ENCODE results near the gene BCL6.

Gene BCL6

DNA sequence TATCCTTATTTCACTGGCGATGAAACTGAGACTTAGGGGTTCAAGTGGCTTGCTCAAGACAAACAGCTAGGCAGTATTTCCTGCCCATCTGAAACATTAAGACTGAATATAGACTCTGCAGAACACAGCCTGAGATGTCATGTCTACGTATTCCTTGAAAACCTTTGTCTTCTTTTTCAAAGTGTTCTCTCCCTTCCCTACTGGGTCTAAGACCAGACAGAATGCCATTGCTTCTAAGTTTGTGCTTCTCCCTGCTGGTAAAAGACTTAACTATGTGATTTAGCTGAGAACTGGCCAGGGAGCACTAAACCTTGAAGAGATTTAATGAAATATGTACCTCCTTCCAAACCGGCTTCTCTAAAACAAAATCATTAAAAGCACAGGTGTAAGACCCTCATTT, 9.9 kb downstream of the BCL6 start:
- no peak for DNase-seq (ENCODE audit: low read depth in 1 of 2, low spot score in 1 of 2)
- in situ Hi-C loops (cut with HindIII; ENCODE audit: low pct_unique_long_range_greater_than_20kb, low sequenced_read_pairs), result loop anchor here (25.0 kb wide), 3 partner anchors 302 to 1202 kb away; no protein-coding TSS in a partner anchor
- no peak for TF ChIP-seq JUND (IDR thresholded peaks at IDR 0.05; ENCODE audit: low read depth)

DNA sequence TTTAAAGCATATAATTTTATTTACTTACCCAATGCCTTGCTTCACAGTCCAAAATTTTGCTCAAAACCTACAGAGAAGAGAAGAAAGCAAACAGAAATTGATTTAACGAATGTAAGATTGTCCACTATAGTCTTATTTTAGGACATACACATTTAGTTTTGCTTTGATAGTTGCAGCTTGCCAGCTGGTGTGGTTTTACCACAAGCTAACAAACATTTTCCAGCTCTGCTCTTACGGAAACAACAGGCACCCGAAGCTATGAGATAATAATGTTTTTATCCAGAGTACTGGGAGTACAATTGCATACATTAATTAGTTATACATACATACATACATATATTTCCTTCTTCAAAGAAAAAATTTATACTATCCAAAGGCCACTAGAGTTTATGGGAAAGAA, 10.4 kb downstream of the BCL6 start:
- in situ Hi-C loops (cut with HindIII; ENCODE audit: low pct_unique_long_range_greater_than_20kb, low sequenced_read_pairs), result loop anchor here (25.0 kb wide), 3 partner anchors 302 to 1202 kb away; no protein-coding TSS in a partner anchor
- TF ChIP-seq JUND (IDR thresholded peaks at IDR 0.05; ENCODE audit: low read depth), result no peak
- DNase-seq (ENCODE audit: low read depth in 1 of 2, low spot score in 1 of 2), result no peak

GRCh38 chr3:187733371-187733770, 11.9 kb downstream of the BCL6 start:
- TF ChIP-seq JUND (IDR thresholded peaks at IDR 0.05; ENCODE audit: low read depth), result no peak
- no peak for DNase-seq (ENCODE audit: low read depth in 1 of 2, low spot score in 1 of 2)
- in situ Hi-C loops (cut with HindIII; ENCODE audit: low pct_unique_long_range_greater_than_20kb, low sequenced_read_pairs), result loop anchor here (25.0 kb wide), 3 partner anchors 304 to 1204 kb away; no protein-coding TSS in a partner anchor

GRCh38 chr3:187729598-187729997, 15.7 kb downstream of the BCL6 start:
- no peak for TF ChIP-seq JUND (IDR thresholded peaks at IDR 0.05; ENCODE audit: low read depth)
- DNase-seq (ENCODE audit: low read depth in 1 of 2, low spot score in 1 of 2), result no peak
- in situ Hi-C loops (cut with HindIII; ENCODE audit: low pct_unique_long_range_greater_than_20kb, low sequenced_read_pairs), result loop anchor here (25.0 kb wide), 3 partner anchors 308 to 1208 kb away; no protein-coding TSS in a partner anchor

GRCh38 chr3:187728940-187729583, 16.2 kb downstream of the BCL6 start:
- DNase-seq (ENCODE audit: low read depth in 1 of 2, low spot score in 1 of 2), result no peak
- no peak for TF ChIP-seq JUND (IDR thresholded peaks at IDR 0.05; ENCODE audit: low read depth)
- in situ Hi-C loops (cut with HindIII; ENCODE audit: low pct_unique_long_range_greater_than_20kb, low sequenced_read_pairs), result loop anchor here (25.0 kb wide), 3 partner anchors 308 to 1208 kb away; no protein-coding TSS in a partner anchor

DNA sequence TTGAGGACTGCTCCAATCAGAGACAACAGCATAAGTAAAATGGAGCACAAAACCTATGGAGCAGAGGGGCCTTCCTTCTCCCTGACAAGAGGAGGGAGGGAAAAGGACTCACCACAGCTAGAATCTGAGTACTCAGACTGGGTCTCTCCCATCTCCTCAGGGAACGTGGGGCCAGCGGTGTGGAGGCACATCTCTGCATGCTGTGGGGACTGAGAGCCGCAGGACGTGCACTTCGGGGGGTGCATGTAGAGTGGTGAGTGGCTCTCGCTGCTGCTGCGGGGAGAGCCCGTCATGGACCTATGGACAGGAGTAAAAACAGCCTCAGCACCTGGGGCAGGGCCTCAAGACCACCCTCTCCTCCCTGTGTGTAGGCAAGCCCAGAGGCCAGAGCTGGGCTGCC, 17.0 kb downstream of the BCL6 start:
- in situ Hi-C loops (cut with HindIII; ENCODE audit: low pct_unique_long_range_greater_than_20kb, low sequenced_read_pairs), result loop anchor here (25.0 kb wide), 3 partner anchors 309 to 1209 kb away; no protein-coding TSS in a partner anchor
- no peak for DNase-seq (ENCODE audit: low read depth in 1 of 2, low spot score in 1 of 2)
- TF ChIP-seq JUND (IDR thresholded peaks at IDR 0.05; ENCODE audit: low read depth), result no peak

DNA sequence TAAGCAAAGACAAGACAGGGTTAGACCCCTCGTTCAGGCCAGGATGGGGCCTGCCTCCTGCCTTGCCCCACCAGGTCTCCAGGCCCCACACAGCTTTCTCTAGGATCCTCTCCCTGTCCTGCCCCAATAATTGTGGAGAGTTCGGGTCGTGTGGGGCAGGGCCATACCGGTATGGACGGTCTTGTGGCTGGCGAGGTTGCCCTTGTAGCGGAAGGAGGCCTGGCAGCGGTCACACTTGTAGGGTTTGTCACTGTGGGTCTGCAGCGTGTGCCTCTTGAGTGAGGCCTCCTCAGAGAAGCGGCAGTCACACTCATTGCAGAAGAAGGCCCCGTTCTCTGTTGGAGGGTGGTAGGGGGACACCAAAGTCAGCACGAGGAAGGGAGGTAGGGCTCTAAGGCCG, 18.7 kb downstream of the BCL6 start:
- TF ChIP-seq JUND (IDR thresholded peaks at IDR 0.05; ENCODE audit: low read depth), result no peak
- in situ Hi-C loops (cut with HindIII; ENCODE audit: low pct_unique_long_range_greater_than_20kb, low sequenced_read_pairs), result loop anchor here (25.0 kb wide), 3 partner anchors 311 to 1211 kb away; no protein-coding TSS in a partner anchor
- no peak for DNase-seq (ENCODE audit: low read depth in 1 of 2, low spot score in 1 of 2)

- in situ Hi-C loops (cut with HindIII; ENCODE audit: low pct_unique_long_range_greater_than_20kb, low sequenced_read_pairs), result loop anchor here (25.0 kb wide), 3 partner anchors 311 to 1211 kb away; no protein-coding TSS in a partner anchor
- no peak for DNase-seq (ENCODE audit: low read depth in 1 of 2, low spot score in 1 of 2)
- TF ChIP-seq JUND (IDR thresholded peaks at IDR 0.05; ENCODE audit: low read depth), result no peak
These were observed 19.5 kb downstream of the BCL6 start for GRCh38 chr3:187725653-187726370.

DNA sequence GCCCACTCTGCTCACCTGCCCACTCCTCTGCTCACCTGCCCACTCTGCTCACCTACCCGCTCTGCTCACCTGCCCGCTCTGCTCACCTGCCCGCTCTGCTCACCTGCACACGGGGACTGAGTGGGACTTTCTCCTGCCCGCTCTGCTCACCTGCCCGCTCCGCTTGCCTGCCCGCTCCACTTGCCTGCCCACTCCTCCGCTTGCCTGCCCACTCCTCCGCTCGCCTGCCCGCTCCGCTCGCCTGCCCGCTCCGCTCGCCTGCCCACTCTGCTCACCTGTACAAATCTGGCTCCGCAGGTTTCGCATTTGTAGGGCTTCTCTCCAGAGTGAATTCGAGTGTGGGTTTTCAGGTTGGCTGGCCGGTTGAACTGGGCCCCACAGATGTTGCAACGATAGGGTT, 20.0 kb downstream of the BCL6 start:
- in situ Hi-C loops (cut with HindIII; ENCODE audit: low pct_unique_long_range_greater_than_20kb, low sequenced_read_pairs), result loop anchor here (25.0 kb wide), 3 partner anchors 312 to 1212 kb away; no protein-coding TSS in a partner anchor
- DNase-seq (ENCODE audit: low read depth in 1 of 2, low spot score in 1 of 2), result no peak
- TF ChIP-seq JUND (IDR thresholded peaks at IDR 0.05; ENCODE audit: low read depth), result no peak

DNA sequence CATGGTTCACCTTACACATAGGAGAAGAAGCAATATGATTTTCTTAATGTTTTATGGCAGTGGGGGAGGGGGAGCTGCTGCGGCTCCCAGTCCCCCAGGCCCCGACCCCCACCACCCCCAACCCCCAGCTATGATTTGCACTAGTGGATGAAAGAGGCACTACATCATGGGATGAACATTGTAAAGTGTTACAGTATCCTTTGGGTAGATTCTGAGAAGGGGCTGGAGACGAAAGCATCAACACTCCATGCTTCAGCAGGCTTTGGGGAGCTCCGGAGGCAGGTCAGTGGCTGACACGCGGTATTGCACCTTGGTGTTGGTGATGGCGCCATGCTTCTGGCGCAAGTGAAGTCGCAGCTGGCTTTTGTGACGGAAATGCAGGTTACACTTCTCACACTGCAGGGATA, 23.1 kb downstream of the BCL6 start:
- no peak for DNase-seq (ENCODE audit: low read depth in 1 of 2, low spot score in 1 of 2)
- in situ Hi-C loops (cut with HindIII; ENCODE audit: low pct_unique_long_range_greater_than_20kb, low sequenced_read_pairs), result no loop called here
- TF ChIP-seq JUND (IDR thresholded peaks at IDR 0.05; ENCODE audit: low read depth), result no peak

DNA sequence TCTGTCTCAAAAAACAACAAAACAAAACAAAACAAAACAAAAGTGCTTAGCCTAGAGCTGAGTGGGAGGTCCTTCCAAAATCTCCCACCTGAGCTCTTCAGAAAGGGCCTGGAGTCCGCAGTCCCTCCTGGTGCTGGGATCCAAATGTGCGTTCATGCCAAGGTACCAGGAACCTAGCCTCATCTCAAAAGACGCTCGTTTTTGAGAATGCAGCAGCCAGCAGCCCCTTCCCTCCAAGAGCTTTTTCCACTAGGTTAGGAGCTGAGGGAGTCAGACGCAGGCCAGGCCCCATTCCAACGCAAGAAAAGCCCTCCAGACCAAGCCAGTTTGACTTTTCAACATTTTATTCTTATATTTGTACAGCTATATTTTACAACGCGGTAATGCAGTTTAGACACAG, 24.2 kb downstream of the BCL6 start:
- TF ChIP-seq JUND (IDR thresholded peaks at IDR 0.05; ENCODE audit: low read depth), result no peak
- no peak for DNase-seq (ENCODE audit: low read depth in 1 of 2, low spot score in 1 of 2)
- in situ Hi-C loops (cut with HindIII; ENCODE audit: low pct_unique_long_range_greater_than_20kb, low sequenced_read_pairs), result no loop called here

DNA sequence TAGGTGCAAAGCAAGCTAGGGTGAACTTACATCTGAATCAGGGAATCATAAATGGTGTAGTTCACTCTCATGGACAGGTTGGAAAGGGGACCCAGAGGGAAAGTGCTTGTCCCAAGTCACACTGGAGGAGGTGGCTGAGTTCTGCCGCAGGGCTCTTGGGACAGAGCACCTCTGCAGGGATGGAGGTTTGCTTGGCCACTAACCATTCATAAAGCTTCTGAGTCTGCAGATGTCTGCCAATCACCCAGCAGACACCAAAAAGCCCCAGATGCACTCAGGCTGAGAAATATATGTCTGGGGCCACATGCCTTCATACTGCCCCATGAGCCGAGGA, 25.0 kb downstream of the BCL6 start:
- DNase-seq (ENCODE audit: low read depth in 1 of 2, low spot score in 1 of 2), result no peak
- in situ Hi-C loops (cut with HindIII; ENCODE audit: low pct_unique_long_range_greater_than_20kb, low sequenced_read_pairs), result no loop called here

More for the DNA sequence above, 25.0 kb downstream of the BCL6 start:
- no peak for TF ChIP-seq JUND (IDR thresholded peaks at IDR 0.05; ENCODE audit: low read depth)
